ENCODE measurements around the gene CCNK. TPM values are rescaled to one million over a fixed set of nuclear protein-coding genes. Genes with fewer than 3 reads are reported as not detected.

The CCNK gene
- total and polyA plus RNA-seq, 2 of the 13 experiments (the other 11 are each of a cell fraction or from before 2014, with no cell fraction given): 4.9 to 9.7 TPM

GRCh38 chr14:99554757-99555531 is 73.7 kb downstream of the CCNK start (continued):
- TF ChIP-seq ZUFSP (CRISPR knock-in tag; IDR thresholded peaks at IDR 0.05; ENCODE audit: borderline replicate concordance): no peak

GRCh38 chr14:99556134-99556791 is 75.1 kb downstream of the CCNK start:
- FAIRE-seq (peak; percentile 46), DNase-seq (ENCODE audit: low spot score) (peak; percentile 37), ATAC-seq (no peak)
- Histone ChIP-seq H3K79me2 (ENCODE audit: insufficient read depth, low read length) (peaks cover 82% of the 10 kb centered on the region), H3K9ac (ENCODE audit: insufficient read depth, low read depth, low read length) (peak overlapping the region; percentile 75), H3K4me2 (ENCODE audit: low read depth, low read length) (peak overlapping the region; percentile 69), H3K27me3 (ENCODE audit: control insufficient read depth in 1 of 2, insufficient read depth in 2 of 2, low read length in 2 of 2) (no peaks in the 10 kb centered on the region), H3K4me3 (replicated peaks in 1 of 3; ENCODE audit: insufficient read depth in 1 of 3, low read depth in 2 of 3, low read length in 3 of 3) (no peak overlapping the region), H3K4me1 (ENCODE audit: insufficient read depth, low read length) (peaks cover 95% of the 10 kb centered on the region), H3K27ac (ENCODE audit: extremely low read length, insufficient read depth, low read length) (peak overlapping the region; percentile 85), H2AFZ (ENCODE audit: low read length) (no peak overlapping the region), H4K20me1 (ENCODE audit: insufficient read depth, low read length) (0 out of 2 replicates have a peak, but pooled peaks cover 3% of the 10 kb centered on the region), H3K9me3 (ENCODE audit: low read length) (no peaks in the 10 kb centered on the region), H3K36me3 (replicated peaks in 1 of 2; ENCODE audit: control insufficient read depth in 1 of 2, insufficient read depth in 2 of 2, low read length in 2 of 2) (peaks cover 0 to 3% of the 10 kb centered on the region in 2 experiments; a peak in 2 of 5 replicates)
- in situ Hi-C loops (cut with HindIII; ENCODE audit: extremely low pct_ligation_motif_present, low pct_unique_long_range_greater_than_20kb): no loop called here
- BruUV-seq (replicated peaks): no TSS peak
- POLR2A ChIA-PET: interaction anchor here (1.5 to 5.5 kb wide), 5 partner anchors 9 to 75 kb away, joined by 3 to 101 read pairs (median 8); partner anchors contain the start of genes CCDC85C, CCNK and SETD3
- WGBS (ENCODE audit: low lambda C conversion rate): 57% methylated on average over 10 of the region's 10 CpGs
- CTCF ChIA-PET (ENCODE audit: low intra/inter-chr PET ratio, low total read pairs): no interaction called here
- intact Hi-C loops (cut with micrococcal nuclease; ENCODE audit: unreplicated experiment): no loop called here
- no peak for TF ChIP-seq NFATC3 (CRISPR knock-in tag; IDR thresholded peaks at IDR 0.05)
- no peak for TF ChIP-seq ZGPAT (CRISPR knock-in tag; IDR thresholded peaks at IDR 0.05)
- TF ChIP-seq CTCF (CRISPR knock-in tag; IDR thresholded peaks at IDR 0.05): no peak
- no peak for TF ChIP-seq MXD4 (CRISPR knock-in tag; IDR thresholded peaks at IDR 0.05)
- no peak for TF ChIP-seq ZNF253 (CRISPR knock-in tag; IDR thresholded peaks at IDR 0.05; ENCODE audit: borderline replicate concordance)
- TF ChIP-seq HMGXB4 (CRISPR knock-in tag; IDR thresholded peaks at IDR 0.05; ENCODE audit: borderline replicate concordance in 1 of 2, low read depth in 1 of 2): no peak
- no peak for TF ChIP-seq SNAPC5 (CRISPR knock-in tag; IDR thresholded peaks at IDR 0.05; ENCODE audit: borderline replicate concordance)
- TF ChIP-seq ZNF143 (CRISPR knock-in tag; IDR thresholded peaks at IDR 0.05): no peak
- TF ChIP-seq EP300 (IDR thresholded peaks at IDR 0.05; ENCODE audit: low read depth in 2 of 2, low read length in 2 of 2): no peak
- TF ChIP-seq EP300 (CRISPR knock-in tag; IDR thresholded peaks at IDR 0.05; ENCODE audit: borderline replicate concordance): no peak
- TF ChIP-seq MBD4 (IDR thresholded peaks at IDR 0.05; ENCODE audit: borderline replicate concordance, low read length): no peak
- no peak for TF ChIP-seq ZNF766 (CRISPR knock-in tag; IDR thresholded peaks at IDR 0.05; ENCODE audit: borderline replicate concordance)
- no peak for TF ChIP-seq ARNT (IDR thresholded peaks at IDR 0.05)

Data from HepG2 (cell line).